Hematopoietic multipotent progenitor cell treated with erythropoietin and hydrocortisone succinate and interleukin-3 and kit ligand, for 15 days (in vitro differentiated cells): ENCODE results near the gene TUBB1.
"Not testable (repeated sequence)": the region's sequence is repeated elsewhere in the genome, so short reads cannot be mapped to it uniquely, and the experiment has no call there.

Experiments
- DNase-seq: peaks from one replicate; pipeline ENCODE4 v3.0.0-alpha.2; 2015; ENCODE audit warnings: low spot score

TUBB1 gene

GRCh38 chr20:59006167-59006863 is 12.9 kb upstream of the TUBB1 start:
- DNase-seq, result peak; percentile 50

- DNase-seq, result peak; percentile 59
Measured at GRCh38 chr20:59006864-59007664, 12.2 kb upstream of the TUBB1 start, which contains the start of gene CTSZ. CTSZ (minus strand) TSS chr20:59007254; CDS start chr20:59007128, 126 bp downstream.

- no peak for DNase-seq
Measured at GRCh38 chr20:59007665-59008511, 11.3 kb upstream of the TUBB1 start.

- DNase-seq, result no peak
Measured at GRCh38 chr20:59008715-59009336, 10.4 kb upstream of the TUBB1 start.

- DNase-seq, result no peak
Measured at GRCh38 chr20:59010321-59010994, 8.8 kb upstream of the TUBB1 start.

- peak; percentile 59 for DNase-seq
Measured at GRCh38 chr20:59010995-59011873, 8.0 kb upstream of the TUBB1 start.

- DNase-seq, result not testable (repeated sequence)
Measured at GRCh38 chr20:59011874-59012157, 7.4 kb upstream of the TUBB1 start.

- DNase-seq, result no peak
Measured at GRCh38 chr20:59013031-59013951, 5.9 kb upstream of the TUBB1 start.

GRCh38 chr20:59013959-59014608 is 5.1 kb upstream of the TUBB1 start:
- peak; percentile 43 for DNase-seq

- DNase-seq, result peak; percentile 32
Measured at GRCh38 chr20:59014680-59015389, 4.4 kb upstream of the TUBB1 start.

- no peak for DNase-seq
Measured at GRCh38 chr20:59015411-59015810, 3.8 kb upstream of the TUBB1 start.

GRCh38 chr20:59015812-59016711 is 3.2 kb upstream of the TUBB1 start:
- peak; percentile 68 for DNase-seq

GRCh38 chr20:59016795-59017492 is 2.3 kb upstream of the TUBB1 start:
- DNase-seq, result peak; percentile 56

- no peak for DNase-seq
Measured at GRCh38 chr20:59017493-59018231, 1.6 kb upstream of the TUBB1 start.

- DNase-seq, result no peak
Measured at GRCh38 chr20:59018817-59019216, 412 bp upstream of the TUBB1 start.
